ENCODE data around the gene RYR3.

Gene RYR3

DNA sequence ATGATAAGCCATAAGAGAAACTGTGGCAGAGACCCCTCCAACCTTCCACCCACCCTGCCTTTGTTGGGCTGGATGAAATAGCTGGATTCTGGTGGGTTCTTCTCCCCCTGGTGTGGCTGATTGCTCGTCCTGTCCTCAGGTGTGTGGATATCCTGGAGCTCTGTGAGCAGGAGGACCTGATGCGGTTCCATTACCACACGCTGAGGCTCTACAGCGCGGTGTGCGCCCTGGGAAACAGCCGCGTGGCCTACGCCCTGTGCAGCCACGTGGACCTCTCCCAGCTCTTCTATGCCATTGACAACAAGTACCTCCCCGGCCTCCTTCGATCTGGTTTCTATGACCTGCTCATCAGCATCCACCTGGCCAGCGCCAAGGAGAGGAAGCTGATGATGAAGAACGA, 351.2 kb downstream of the RYR3 start:
- no peak for DNase-seq

DNA sequence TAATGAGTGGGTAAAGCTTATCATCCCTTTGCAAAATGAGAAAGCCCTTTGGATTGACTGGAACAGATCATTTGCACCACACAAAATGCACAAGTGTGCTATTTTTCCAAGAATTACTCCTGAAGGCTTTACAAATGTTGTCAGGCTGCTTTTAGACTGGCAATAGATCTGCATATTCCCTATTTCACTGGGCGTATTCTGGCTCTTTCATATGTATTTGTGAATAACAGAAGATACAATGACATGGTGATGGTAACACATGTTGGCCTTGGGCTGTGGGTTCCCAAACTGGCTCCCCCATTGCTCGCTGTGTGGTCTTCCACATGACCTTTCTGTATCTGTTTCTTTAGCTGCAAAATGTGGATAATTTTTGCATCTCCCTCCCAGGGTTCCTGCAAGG, 354.2 kb downstream of the RYR3 start:
- DNase-seq: no peak

DNA sequence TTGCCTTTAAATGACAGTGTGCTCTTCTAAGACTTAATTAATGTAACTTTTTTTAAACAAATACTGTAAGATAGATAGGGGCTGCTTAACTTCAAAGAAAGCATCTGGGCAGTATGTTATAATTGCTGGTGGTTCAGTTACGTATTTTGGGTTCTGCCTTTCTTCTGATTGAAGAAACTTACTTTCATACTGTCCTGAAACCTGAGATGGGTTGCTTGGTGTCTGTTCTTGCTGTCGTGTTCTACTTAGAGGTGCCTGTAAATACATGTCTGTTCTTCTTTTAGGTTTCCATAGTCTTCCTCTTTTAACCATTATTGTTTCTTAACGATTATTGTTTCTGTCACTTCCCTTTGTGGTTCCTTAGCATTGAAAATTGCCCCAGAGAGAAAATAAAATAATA, 359.8 kb downstream of the RYR3 start:
- DNase-seq: no peak

DNA sequence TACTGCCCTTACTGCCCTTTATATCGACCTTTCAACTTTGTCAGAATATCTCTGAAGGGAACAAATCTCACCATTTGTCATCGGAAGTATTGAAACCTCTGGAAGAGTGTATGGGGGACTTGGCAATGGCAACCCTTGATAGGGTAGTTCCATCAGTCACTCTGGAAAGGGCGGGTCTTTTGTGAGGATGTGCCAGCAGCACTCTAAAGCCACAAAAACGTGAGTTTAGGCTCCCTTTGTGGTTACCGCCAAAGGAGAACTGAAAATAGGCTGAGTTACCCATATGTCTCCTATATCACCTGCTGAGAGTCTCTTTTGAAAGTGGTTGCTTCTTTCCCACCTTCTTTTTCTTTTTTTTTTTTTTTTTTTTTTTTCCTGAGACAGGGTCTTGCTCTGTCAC, 360.7 kb downstream of the RYR3 start:
- no peak for DNase-seq

DNA sequence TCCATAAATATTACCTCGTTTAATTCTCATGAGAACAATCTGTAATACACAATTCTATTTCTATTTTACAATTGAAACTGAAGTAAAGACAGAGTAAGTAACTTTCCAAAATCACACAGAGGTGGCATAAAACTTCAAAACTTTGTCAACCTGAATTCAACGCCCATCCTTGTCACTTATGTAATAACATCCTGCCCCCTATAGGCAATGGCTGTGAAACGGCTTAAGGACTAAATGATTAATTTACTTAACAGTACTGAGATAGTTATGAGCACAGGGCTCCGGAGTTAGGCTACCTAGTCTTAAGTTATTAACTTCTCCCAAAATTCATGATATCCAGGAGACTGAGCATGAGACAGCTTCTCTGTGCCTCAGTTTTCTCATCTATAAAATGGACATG, 364.5 kb downstream of the RYR3 start:
- DNase-seq: no peak

- no peak for DNase-seq
Measured at GRCh38 chr15:33677238-33677830, 366.6 kb downstream of the RYR3 start.

DNA sequence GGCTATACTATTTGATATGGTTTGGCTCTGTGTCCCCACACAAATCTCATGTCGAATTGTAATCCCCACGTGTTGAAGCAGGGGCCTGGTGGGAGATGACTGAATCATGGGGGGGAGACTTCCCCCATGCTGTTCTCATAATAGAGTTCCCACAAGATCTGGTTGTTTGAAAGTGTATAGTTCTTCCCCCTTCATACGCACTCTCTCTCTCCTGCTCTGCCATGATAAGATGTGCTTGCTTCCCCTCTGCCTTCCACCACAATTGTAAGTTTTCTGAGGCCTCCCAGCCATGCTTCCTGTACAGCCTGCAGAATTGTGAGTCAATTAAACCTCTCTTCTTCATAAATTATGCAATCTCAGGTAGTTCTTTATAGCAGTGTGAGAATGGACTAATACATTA, 367.4 kb downstream of the RYR3 start:
- no peak for DNase-seq

GRCh38 chr15:33678602-33679001, 367.8 kb downstream of the RYR3 start:
- no peak for DNase-seq

DNA sequence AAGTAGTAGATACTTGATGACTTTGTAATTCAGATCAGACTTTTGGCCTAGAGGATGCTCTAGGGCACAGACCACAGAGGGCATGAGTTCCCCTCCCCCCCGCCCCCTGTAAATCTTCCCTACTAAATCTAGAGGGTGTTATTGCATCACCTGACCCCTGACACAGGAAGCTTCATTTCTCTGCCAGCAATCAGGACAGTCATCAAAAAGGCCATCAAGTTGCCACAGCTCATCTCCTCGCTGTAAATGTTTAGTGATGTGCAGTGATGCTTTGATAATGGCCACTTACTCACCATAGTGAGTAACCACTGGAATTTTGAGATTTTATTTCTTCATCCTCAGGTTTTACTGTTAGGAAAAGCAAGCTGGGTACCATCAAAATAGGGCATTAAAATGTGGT, 368.3 kb downstream of the RYR3 start:
- DNase-seq: no peak

GRCh38 chr15:33680336-33680735, 369.6 kb downstream of the RYR3 start:
- DNase-seq: no peak

DNA sequence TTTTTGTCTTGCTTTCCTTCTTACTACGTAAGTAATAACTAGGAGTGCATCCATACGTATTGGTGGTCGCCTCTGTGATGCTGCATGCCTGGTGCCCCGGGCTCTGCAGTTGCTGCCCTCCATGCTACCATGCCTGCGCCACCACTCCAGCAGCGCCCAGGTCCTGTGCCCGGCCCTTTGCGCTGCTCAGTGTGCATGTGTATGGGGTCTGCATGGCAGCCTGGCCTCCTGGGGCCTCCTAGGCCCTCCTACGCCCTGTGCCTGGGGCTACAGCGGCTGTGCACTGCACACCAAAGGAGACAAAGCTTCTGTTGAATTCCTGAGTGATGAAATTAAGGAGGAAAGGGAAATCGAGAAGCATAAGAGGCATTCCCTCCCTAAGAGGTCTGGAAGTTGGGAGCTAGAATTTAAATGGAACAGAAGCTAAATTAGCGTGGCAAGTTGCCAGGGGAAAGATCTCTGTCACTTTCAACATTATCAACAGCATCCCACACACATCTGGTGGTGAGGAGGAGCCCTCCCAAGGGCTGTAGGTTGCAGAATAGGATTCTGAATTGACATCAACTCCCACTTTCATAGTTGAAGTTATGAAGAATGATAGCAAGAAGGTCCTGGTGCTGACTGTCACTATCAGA, 382.5 kb downstream of the RYR3 start:
- DNase-seq: no peak

GRCh38 chr15:33698126-33698525, 387.4 kb downstream of the RYR3 start:
- DNase-seq: no peak

- no peak for DNase-seq
Measured at GRCh38 chr15:33699145-33699544, 388.4 kb downstream of the RYR3 start.

GRCh38 chr15:33699691-33700447, 389.1 kb downstream of the RYR3 start:
- no peak for DNase-seq

- peak; percentile 78 for DNase-seq
Measured at GRCh38 chr15:33700695-33701303, 390.0 kb downstream of the RYR3 start.

DNA sequence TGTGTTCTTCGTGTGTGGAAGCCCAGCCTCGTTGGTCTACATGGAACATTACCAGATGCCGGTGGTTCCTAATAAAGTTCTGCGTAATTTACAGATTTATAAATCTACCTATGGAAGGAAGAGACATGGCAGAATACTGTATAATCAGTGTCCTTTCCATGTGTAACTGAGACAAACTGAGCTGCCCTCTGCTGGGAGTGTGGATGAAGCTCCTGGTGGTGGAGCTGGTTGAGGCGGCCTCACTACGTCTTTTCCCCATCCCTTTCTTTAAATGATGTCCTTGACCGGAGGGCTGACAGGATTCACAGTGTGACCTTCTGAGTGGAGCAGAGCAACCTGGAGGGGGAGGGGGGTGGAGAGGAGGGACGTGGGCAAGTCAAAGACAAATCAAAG, 390.5 kb downstream of the RYR3 start:
- no peak for DNase-seq

- DNase-seq: no peak
Measured at GRCh38 chr15:33706173-33706572, 395.4 kb downstream of the RYR3 start.

GRCh38 chr15:33710748-33711147, 400.0 kb downstream of the RYR3 start:
- no peak for DNase-seq

- no peak for DNase-seq
Measured at GRCh38 chr15:33716025-33716424, 405.3 kb downstream of the RYR3 start.

DNA sequence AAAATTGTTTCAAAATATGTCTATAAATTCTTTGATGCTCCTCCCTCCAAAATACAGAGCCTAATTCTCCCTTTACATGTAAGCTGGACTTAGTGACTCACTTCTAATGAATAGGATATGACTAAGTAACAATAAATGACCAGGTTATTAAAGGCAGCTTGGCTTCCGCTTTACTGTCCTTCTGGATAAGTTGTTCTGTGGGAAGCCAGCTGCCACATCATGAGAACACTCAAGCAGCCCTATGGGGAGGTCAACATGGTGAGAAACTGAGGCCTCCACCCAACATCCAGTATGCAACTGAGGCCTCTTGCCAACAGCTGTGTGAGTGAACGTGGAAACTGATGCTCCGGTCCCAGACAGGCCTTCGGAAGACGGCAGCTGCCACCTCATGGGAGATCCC, 410.2 kb downstream of the RYR3 start:
- DNase-seq: no peak

- no peak for DNase-seq
Measured at GRCh38 chr15:33722005-33722672, 411.4 kb downstream of the RYR3 start.

DNA sequence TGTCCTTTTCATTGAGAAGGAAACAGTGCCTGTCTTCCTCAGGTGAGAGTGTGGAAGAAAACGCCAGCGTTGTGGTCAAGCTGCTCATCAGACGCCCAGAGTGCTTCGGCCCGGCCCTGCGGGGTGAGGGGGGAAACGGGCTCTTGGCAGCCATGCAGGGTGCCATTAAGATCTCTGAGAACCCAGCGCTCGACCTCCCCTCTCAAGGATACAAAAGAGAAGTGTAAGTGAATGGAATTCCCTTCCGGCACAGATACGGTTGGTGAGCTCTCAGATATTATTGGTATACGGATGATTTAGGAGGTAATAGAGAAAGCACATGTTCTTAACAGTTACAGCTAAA, 411.9 kb downstream of the RYR3 start:
- DNase-seq: no peak

GRCh38 chr15:33724321-33725036, 413.7 kb downstream of the RYR3 start:
- no peak for DNase-seq
